Stomach smooth muscle (tissue), 2 donors: ENCODE results near the gene LDLRAD4.

ENCODE experiments used
- H3K27ac ChIP-seq: one replicate; pipeline ENCODE4 v1.7.0; 2013; ENCODE audit warnings: mild to moderate bottlenecking, low read length, inconsistent platforms
- H3K27me3 ChIP-seq, 2 donors: one replicate each; pipeline ENCODE4 v1.7.0; 2013; ENCODE audit warnings: low read length in 2 of 2; ENCODE audit not compliant: insufficient read depth in 2 of 2, control insufficient read depth in 1 of 2
- H3K36me3 ChIP-seq, 2 donors: one replicate each; pipeline ENCODE4 v1.7.0; 2013; ENCODE audit warnings: low read length in 2 of 2; ENCODE audit not compliant: control insufficient read depth in 2 of 2, insufficient read depth in 2 of 2
- H3K4me1 ChIP-seq: one replicate; pipeline ENCODE4 v1.7.0; 2013; ENCODE audit warnings: low read length; ENCODE audit not compliant: control insufficient read depth, insufficient read depth
- H3K4me3 ChIP-seq, 2 donors: one replicate each; pipeline ENCODE4 v1.7.0; 2013; ENCODE audit warnings: low read length in 2 of 2
- H3K9ac ChIP-seq, 2 donors: one replicate each; pipeline ENCODE4 v1.7.0; 2013; ENCODE audit warnings: low read length in 2 of 2, mild to moderate bottlenecking in 1 of 2
- H3K9me3 ChIP-seq, 2 donors: one replicate each; pipeline ENCODE4 v1.7.0; 2013; ENCODE audit warnings: low read length in 2 of 2; ENCODE audit not compliant: control insufficient read depth in 2 of 2
- donor health status: healthy.
- donor health status: Pancreatic carcinoma.

LDLRAD4 gene

DNA sequence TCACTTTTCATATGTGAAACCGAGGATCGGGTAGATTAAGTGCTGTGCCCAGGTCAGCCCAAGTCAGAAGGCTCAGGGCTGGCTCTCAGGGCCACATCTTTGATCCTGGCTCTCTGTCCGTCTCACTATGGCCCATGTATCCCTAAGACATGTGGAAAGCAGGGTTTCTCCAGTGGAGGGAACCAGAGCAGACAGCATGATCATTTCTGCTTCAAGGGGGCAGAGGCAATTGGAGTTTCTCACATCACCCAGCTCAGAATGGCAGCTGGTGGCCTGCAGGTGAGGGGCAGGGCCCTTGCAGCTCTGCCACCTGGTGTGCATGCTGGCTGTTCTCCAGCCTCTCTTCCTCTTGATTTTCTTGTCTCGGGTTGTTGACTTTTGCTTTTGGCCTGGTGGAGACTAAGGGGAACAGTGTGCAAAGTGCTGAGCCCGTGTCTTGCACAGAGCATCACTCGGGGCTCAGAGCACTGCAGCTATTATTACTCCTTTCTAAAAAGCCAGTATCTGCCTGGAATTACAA lies 27.0 kb downstream of the LDLRAD4 start:
- H3K9me3 ChIP-seq: no peaks in the 10 kb centered on the region
- H3K36me3 ChIP-seq: no peaks in the 10 kb centered on the region
- no peak overlapping the region for H3K27ac ChIP-seq

DNA sequence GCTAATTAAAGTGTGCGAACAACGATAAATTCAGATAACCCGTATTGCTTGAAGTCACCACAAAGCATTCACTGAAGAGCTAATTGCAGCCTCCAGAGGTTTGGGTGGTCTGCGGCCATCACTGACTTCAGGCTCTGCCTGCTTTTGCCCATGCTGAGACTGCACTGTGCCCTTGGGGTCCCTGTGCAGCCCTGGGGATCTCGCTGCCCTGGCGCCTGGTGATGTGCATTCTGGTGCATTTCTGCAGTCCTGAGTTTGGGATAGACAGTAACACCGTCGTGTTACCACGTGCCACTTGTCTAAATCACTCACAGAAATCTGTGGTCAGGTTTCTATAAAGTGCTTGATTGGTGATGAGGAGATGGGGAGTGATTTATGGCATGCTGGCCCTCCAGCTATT lies 27.6 kb downstream of the LDLRAD4 start:
- H3K27ac ChIP-seq: no peak overlapping the region
- no peaks in the 10 kb centered on the region for H3K27me3 ChIP-seq
- H3K9ac ChIP-seq: no peak overlapping the region

More for the DNA sequence above, 27.0 kb downstream of the LDLRAD4 start:
- H3K4me1 ChIP-seq: no peaks in the 10 kb centered on the region
- no peaks in the 10 kb centered on the region for H3K27me3 ChIP-seq
- H3K9ac ChIP-seq: no peak overlapping the region
- H3K4me3 ChIP-seq: no peak overlapping the region

GRCh38 chr18:13246591-13246990 lies 28.0 kb downstream of the LDLRAD4 start:
- Histone ChIP-seq H3K9ac (no peak overlapping the region), H3K9me3 (no peaks in the 10 kb centered on the region), H3K36me3 (no peaks in the 10 kb centered on the region), H3K4me1 (no peaks in the 10 kb centered on the region), H3K27me3 (no peaks in the 10 kb centered on the region), H3K4me3 (no peak overlapping the region), H3K27ac (no peak overlapping the region)

More for the DNA sequence above, 27.6 kb downstream of the LDLRAD4 start:
- Histone ChIP-seq H3K9me3 (no peaks in the 10 kb centered on the region), H3K36me3 (no peaks in the 10 kb centered on the region), H3K4me1 (no peaks in the 10 kb centered on the region), H3K4me3 (no peak overlapping the region)

GRCh38 chr18:13247506-13247905 lies 28.9 kb downstream of the LDLRAD4 start:
- Histone ChIP-seq H3K36me3 (no peaks in the 10 kb centered on the region), H3K9me3 (no peaks in the 10 kb centered on the region), H3K4me3 (no peak overlapping the region), H3K27ac (no peak overlapping the region), H3K9ac (no peak overlapping the region), H3K27me3 (no peaks in the 10 kb centered on the region), H3K4me1 (no peaks in the 10 kb centered on the region)

DNA sequence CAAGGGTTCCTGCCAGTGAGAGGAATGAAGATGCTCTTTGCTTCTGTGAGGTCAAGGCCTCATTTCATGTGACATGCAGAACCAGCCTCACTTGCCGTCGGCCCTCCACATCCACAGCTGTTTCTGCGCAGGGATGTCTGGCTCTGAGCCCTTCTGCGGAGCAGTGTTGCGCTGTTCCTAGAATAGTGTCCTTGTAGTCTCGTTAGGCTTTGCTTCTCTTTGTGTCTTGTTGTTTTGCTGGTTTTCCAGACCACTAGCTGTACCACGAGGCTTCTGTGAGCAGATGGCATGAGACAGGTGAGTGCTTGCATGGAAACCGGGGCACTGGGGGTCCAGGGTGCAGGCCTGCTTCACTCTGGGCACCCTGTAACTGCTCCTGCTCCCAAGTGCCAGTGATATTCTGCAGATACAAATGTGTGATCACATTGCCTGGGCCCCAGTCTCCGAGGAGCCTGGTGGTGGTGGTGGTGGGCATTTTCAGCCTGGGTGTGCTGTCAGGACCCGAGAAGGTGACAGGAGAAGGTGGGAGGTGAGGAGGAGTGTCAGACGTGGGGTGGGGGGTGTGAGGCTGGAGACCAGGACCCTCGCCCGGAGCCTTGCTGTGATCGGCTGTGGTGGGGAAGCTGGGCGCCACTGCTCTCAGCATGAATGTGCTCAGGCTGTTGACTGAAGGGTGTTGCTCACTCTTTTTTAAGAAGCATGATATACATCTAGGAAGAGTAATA lies 34.3 kb downstream of the LDLRAD4 start:
- Histone ChIP-seq H3K36me3 (peaks cover 0 to 2% of the 10 kb centered on the region in 2 donors), H3K4me3 (no peak overlapping the region), H3K4me1 (no peaks in the 10 kb centered on the region), H3K27ac (no peak overlapping the region), H3K9me3 (no peaks in the 10 kb centered on the region), H3K27me3 (no peaks in the 10 kb centered on the region), H3K9ac (no peak overlapping the region)

- no peak overlapping the region for H3K27ac ChIP-seq
- no peak overlapping the region for H3K4me3 ChIP-seq
- H3K27me3 ChIP-seq: no peaks in the 10 kb centered on the region
- peaks cover 3% of the 10 kb centered on the region for H3K4me1 ChIP-seq
- peaks cover 0 to 2% of the 10 kb centered on the region in 2 donors for H3K36me3 ChIP-seq
- H3K9ac ChIP-seq: no peak overlapping the region
- H3K9me3 ChIP-seq: no peaks in the 10 kb centered on the region
Measured at GRCh38 chr18:13253786-13254688, 35.5 kb downstream of the LDLRAD4 start.

DNA sequence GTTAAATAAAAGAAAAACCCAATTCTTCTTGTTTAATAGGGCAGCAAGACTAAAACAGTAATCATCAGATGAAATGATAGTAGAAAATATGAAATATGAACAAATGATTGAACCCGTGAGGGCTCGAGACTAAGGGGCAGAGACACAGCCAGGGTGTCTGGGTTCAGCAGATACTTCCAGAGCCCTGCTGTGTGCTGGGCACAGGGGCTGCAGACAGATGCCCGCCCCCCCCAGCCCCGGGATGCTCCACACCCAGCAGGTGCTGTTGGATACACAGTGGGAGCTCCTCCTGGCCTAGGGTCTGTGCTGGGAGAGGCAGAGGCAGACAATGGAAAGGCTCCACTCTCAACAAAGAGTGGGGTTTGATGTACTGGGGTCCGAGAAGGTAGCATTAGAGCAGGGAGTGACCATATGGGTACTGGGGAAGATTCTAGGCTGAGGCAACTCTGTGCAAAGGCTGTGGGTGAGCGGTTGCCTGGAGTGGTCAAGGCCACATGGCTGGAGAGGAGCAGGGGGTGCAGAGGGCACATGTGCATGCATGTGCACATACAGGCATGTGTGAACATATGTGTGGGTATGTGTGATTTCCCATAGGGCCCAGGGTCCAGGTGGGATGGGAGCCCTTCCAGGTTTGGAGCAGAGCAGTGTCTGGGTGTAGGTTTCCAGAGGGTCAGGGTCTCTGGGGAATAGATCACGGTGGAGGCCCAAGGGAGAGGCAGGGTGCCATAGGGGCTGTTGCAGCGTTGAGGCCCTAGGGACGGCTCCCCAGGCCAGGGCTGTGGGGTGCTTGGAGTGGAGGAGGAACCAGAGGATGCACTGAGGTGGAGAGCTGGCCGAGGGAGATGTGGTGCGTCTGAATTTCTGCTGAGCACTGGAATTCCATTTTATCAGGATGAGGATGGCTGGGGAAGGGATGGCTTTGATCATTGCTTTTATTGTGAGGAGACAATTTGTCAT lies 36.7 kb downstream of the LDLRAD4 start:
- peaks cover 0 to 2% of the 10 kb centered on the region in 2 donors for H3K36me3 ChIP-seq
- no peak overlapping the region for H3K4me3 ChIP-seq
- H3K27me3 ChIP-seq: no peaks in the 10 kb centered on the region
- no peak overlapping the region for H3K27ac ChIP-seq
- H3K4me1 ChIP-seq: peaks cover 14% of the 10 kb centered on the region
- no peaks in the 10 kb centered on the region for H3K9me3 ChIP-seq
- no peak overlapping the region for H3K9ac ChIP-seq

GRCh38 chr18:13256444-13257305 lies 38.1 kb downstream of the LDLRAD4 start:
- no peak overlapping the region for H3K4me3 ChIP-seq
- peaks cover 27% of the 10 kb centered on the region for H3K4me1 ChIP-seq
- no peaks in the 10 kb centered on the region for H3K27me3 ChIP-seq
- H3K27ac ChIP-seq: no peak overlapping the region
- H3K36me3 ChIP-seq: peaks cover 0 to 2% of the 10 kb centered on the region in 2 donors
- H3K9me3 ChIP-seq: no peaks in the 10 kb centered on the region
- no peak overlapping the region for H3K9ac ChIP-seq

- Histone ChIP-seq H3K4me3 (no peak overlapping the region), H3K27ac (no peak overlapping the region), H3K4me1 (peaks cover 35% of the 10 kb centered on the region), H3K9ac (no peak overlapping the region), H3K27me3 (no peaks in the 10 kb centered on the region), H3K36me3 (peaks cover 0 to 2% of the 10 kb centered on the region in 2 donors), H3K9me3 (no peaks in the 10 kb centered on the region)
Measured at GRCh38 chr18:13257361-13257980, 38.9 kb downstream of the LDLRAD4 start.
